ENCODE data around the gene CACNA1B.
"Not testable (repeated sequence)": the region's sequence is repeated elsewhere in the genome, so short reads cannot be mapped to it uniquely, and the experiment has no call there.

The CACNA1B gene

GRCh38 chr9:138016406-138017187 lies 139.0 kb downstream of the CACNA1B start:
- FAIRE-seq (no peak), DNase-seq (ENCODE audit: insufficient read length, low spot score) (no peak)
- no peak for TF ChIP-seq POU2F2 (IDR thresholded peaks at IDR 0.05; ENCODE audit: low read depth, low read length)
- no peak for TF ChIP-seq POLR2AphosphoS5 (IDR thresholded peaks at IDR 0.05; ENCODE audit: low read depth, low read length)
- TF ChIP-seq PAX5 (IDR thresholded peaks at IDR 0.05; ENCODE audit: insufficient read depth, low read length, severe bottlenecking) = no peak
- TF ChIP-seq SPI1 (IDR thresholded peaks at IDR 0.05; ENCODE audit: low read depth, low read length) = no peak
- TF ChIP-seq TAF1 (IDR thresholded peaks at IDR 0.05; ENCODE audit: low read depth, low read length) = no peak
- TF ChIP-seq POLR2A (IDR thresholded peaks at IDR 0.05; ENCODE audit: low read depth, low read length) = no peak

GRCh38 chr9:138017200-138017599 lies 139.6 kb downstream of the CACNA1B start:
- DNase-seq (ENCODE audit: insufficient read length, low spot score) (no peak), FAIRE-seq (no peak)
- TF ChIP-seq SPI1 (IDR thresholded peaks at IDR 0.05; ENCODE audit: low read depth, low read length) (no peak), TAF1 (IDR thresholded peaks at IDR 0.05; ENCODE audit: low read depth, low read length) (no peak), PAX5 (IDR thresholded peaks at IDR 0.05; ENCODE audit: insufficient read depth, low read length, severe bottlenecking) (no peak), POLR2AphosphoS5 (IDR thresholded peaks at IDR 0.05; ENCODE audit: low read depth, low read length) (no peak), POLR2A (IDR thresholded peaks at IDR 0.05; ENCODE audit: low read depth, low read length) (no peak), POU2F2 (IDR thresholded peaks at IDR 0.05; ENCODE audit: low read depth, low read length) (no peak)

- not testable (repeated sequence) for FAIRE-seq; DNase-seq (ENCODE audit: insufficient read length, low spot score)
These were observed 141.9 kb downstream of the CACNA1B start for GRCh38 chr9:138019514-138019913.

GRCh38 chr9:138020120-138020794 lies 142.7 kb downstream of the CACNA1B start:
- DNase-seq (ENCODE audit: insufficient read length, low spot score) (no peak), FAIRE-seq (no peak)
- TF ChIP-seq POLR2A (IDR thresholded peaks at IDR 0.05; ENCODE audit: low read depth, low read length) = no peak
- TF ChIP-seq POU2F2 (IDR thresholded peaks at IDR 0.05; ENCODE audit: low read depth, low read length) = no peak

- TF ChIP-seq POLR2A (IDR thresholded peaks at IDR 0.05; ENCODE audit: low read depth, low read length) (no peak), TAF1 (IDR thresholded peaks at IDR 0.05; ENCODE audit: low read depth, low read length) (no peak), POU2F2 (IDR thresholded peaks at IDR 0.05; ENCODE audit: low read depth, low read length) (no peak), SPI1 (IDR thresholded peaks at IDR 0.05; ENCODE audit: low read depth, low read length) (no peak), POLR2AphosphoS5 (IDR thresholded peaks at IDR 0.05; ENCODE audit: low read depth, low read length) (no peak), PAX5 (IDR thresholded peaks at IDR 0.05; ENCODE audit: insufficient read depth, low read length, severe bottlenecking) (no peak)
- FAIRE-seq (no peak), DNase-seq (ENCODE audit: insufficient read length, low spot score) (no peak)
These were observed 143.2 kb downstream of the CACNA1B start for GRCh38 chr9:138020795-138021182.

GRCh38 chr9:138021251-138022056 lies 143.9 kb downstream of the CACNA1B start:
- TF ChIP-seq POLR2AphosphoS5 (IDR thresholded peaks at IDR 0.05; ENCODE audit: low read depth, low read length) (no peak), POLR2A (IDR thresholded peaks at IDR 0.05; ENCODE audit: low read depth, low read length) (no peak), PAX5 (IDR thresholded peaks at IDR 0.05; ENCODE audit: insufficient read depth, low read length, severe bottlenecking) (no peak), SPI1 (IDR thresholded peaks at IDR 0.05; ENCODE audit: low read depth, low read length) (no peak), POU2F2 (IDR thresholded peaks at IDR 0.05; ENCODE audit: low read depth, low read length) (no peak), TAF1 (IDR thresholded peaks at IDR 0.05; ENCODE audit: low read depth, low read length) (no peak)
- DNase-seq (ENCODE audit: insufficient read length, low spot score) (no peak), FAIRE-seq (no peak)

GRCh38 chr9:138022121-138022741 lies 144.6 kb downstream of the CACNA1B start:
- no peak for DNase-seq (ENCODE audit: insufficient read length, low spot score)
- no peak for TF ChIP-seq POLR2AphosphoS5 (IDR thresholded peaks at IDR 0.05; ENCODE audit: low read depth, low read length)
- no peak for TF ChIP-seq TAF1 (IDR thresholded peaks at IDR 0.05; ENCODE audit: low read depth, low read length)
- TF ChIP-seq PAX5 (IDR thresholded peaks at IDR 0.05; ENCODE audit: insufficient read depth, low read length, severe bottlenecking) = no peak
- TF ChIP-seq POLR2A (IDR thresholded peaks at IDR 0.05; ENCODE audit: low read depth, low read length) = no peak
- TF ChIP-seq SPI1 (IDR thresholded peaks at IDR 0.05; ENCODE audit: low read depth, low read length) = peak; percentile 36; the same call in 1 of the 2 replicates
- FAIRE-seq = no peak

GRCh38 chr9:138022756-138023393 lies 145.3 kb downstream of the CACNA1B start:
- no peak for TF ChIP-seq POLR2A (IDR thresholded peaks at IDR 0.05; ENCODE audit: low read depth, low read length)
- no peak for TF ChIP-seq PAX5 (IDR thresholded peaks at IDR 0.05; ENCODE audit: insufficient read depth, low read length, severe bottlenecking)
- no peak for TF ChIP-seq SPI1 (IDR thresholded peaks at IDR 0.05; ENCODE audit: low read depth, low read length)
- no peak for TF ChIP-seq POU2F2 (IDR thresholded peaks at IDR 0.05; ENCODE audit: low read depth, low read length)
- TF ChIP-seq POLR2AphosphoS5 (IDR thresholded peaks at IDR 0.05; ENCODE audit: low read depth, low read length) = no peak
- no peak for TF ChIP-seq TAF1 (IDR thresholded peaks at IDR 0.05; ENCODE audit: low read depth, low read length)
- DNase-seq (ENCODE audit: insufficient read length, low spot score) (no peak), FAIRE-seq (no peak)

Measured in GM12891 (cell line).